Measurements from ENCODE around the gene KIZ.

Gene KIZ

DNA sequence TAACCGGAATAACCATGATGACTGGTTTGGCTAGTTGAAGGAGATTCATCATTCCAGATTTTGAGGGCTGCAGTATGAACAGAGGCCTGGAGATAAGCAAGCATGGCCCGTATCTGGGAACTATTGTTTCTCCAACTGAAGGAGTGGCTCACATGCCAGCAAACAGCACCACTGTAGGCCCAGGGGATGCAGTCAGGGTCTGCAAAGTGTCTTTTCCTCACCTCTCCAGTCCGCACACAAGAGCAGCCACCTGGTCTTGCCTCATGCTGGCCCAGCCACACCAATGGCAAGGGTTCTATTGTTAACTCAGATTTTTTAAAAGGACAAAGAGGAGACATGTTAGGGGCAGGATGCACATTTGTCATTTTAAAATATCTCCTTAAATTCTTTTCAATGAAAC, 55.1 kb downstream of the KIZ start:
- no peak for DNase-seq

DNA sequence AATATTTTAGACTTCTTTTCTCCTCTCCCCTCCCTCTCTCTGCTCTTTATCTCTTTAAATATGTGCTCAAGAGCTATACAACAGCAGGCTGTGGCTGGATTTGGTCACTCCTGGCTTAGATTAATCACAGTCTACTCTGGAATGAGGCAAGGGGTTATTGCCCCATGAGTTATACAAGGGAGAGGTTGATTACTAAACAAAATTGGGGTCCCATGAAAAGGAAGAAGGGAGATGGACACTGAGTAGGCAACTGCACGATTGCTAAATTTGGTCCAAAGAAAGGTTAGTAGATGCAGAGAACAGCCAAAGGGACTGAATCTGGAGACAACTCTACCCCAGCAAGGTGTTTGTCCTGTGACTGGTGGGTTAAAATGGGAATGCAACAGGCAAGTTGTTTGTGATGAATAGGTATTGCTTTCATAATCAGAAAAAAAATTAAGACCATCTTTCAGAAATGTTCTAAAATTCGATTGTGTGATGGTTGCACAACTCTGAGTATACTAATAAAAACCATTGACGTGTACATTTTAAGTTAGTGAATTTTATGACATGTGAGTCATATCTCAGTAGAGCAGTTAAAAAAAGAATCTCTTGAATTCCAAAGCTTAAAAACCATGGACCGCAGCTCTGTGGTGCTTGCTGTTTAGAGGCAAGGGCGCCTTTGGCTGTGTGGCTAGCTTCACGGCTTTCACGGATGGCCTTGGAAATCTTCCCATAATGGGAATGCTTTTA, 57.1 kb downstream of the KIZ start:
- no peak for DNase-seq

- no peak for DNase-seq
Measured at GRCh38 chr20:21183722-21184121, 57.8 kb downstream of the KIZ start.

DNA sequence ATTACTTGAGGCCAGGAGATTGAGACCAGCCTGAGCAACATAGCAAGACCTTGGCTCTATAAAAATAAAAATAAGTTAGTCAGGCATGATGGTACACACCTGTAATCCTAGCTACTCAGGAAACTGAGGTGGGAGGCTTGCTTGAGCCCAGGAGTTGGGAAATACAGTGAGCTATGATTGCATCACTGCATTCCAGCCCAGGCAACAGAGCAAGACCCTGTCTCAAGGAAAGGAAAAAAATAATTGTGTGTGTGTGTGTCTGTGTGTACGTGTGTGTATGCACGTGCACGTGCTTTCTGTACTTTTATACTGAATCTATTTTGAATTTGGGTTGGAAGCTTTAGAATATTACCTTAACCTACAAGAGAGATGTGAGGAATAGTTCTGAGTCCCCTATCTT, 58.9 kb downstream of the KIZ start:
- DNase-seq = no peak

DNA sequence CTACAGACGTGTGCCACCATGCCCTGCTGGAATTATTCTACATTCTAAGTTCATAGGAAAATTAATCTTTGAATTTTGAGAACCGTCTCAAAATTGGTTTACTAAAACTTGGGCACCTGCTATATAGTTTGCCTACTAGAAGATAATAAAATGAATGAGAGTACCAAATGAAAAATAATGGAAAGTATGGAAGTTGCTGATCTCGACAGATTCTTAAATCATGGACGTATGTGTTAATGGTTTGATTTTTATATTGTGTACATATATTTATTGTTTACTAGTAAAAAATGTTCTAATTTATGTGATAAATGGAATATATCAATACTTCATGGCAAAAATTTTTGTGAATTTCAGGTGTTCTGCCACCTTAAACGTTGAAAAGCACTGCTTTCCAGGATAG, 60.0 kb downstream of the KIZ start:
- no peak for DNase-seq

DNA sequence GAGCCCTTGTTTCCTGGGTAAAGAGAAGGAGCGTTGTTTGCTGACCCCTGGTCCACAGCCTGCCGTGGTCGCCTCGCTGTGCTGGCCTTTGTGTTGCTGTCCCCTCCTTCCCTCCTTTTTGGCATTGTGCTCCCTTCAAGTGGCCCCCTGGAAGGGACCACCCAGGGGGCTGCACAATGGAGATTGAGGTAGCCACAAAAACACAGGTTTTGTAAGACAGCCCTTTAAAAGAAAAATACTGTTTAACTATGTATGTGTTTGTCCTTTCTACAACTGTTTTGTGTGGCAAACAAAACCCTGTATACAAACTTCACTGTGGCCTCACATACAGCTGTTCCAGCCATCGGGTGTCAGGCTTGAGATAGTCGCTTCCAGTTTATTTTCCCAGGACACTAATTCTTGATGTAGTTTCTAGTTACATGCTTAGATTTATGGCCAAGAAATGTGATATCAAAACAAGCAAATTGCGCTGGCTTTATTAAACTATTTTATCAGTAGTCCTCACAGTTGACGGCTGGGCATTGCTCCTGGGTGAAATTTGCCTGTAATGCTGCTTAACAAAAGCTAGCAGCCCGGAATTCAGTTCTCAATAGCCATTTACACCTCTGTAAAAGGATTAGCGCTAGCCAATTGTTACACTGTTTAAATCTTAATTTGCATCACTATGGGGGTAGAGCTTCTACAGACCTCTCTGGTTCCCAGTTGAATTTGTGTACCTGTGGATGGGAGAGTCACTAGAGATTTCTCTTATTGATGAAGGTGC, 64.1 kb downstream of the KIZ start:
- DNase-seq = no peak

DNA sequence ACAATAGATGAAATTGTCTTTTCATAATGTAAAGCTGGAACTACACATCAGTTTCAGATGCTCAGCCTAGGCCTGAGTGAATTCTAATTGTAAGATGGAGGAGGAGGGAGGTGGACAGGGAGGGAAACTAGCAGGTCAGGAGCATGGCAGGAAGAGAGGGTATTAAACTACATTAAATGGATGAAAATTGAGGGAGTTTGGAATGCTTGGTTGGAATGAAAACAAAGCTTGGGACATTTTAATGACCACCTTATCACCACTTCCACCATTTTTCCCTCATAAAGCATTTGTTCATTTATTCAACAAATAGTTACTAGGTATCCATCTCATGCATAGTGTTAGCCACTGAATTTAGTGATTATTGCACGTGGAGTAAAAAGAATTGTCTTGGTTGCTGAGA, 65.0 kb downstream of the KIZ start:
- DNase-seq = no peak

DNA sequence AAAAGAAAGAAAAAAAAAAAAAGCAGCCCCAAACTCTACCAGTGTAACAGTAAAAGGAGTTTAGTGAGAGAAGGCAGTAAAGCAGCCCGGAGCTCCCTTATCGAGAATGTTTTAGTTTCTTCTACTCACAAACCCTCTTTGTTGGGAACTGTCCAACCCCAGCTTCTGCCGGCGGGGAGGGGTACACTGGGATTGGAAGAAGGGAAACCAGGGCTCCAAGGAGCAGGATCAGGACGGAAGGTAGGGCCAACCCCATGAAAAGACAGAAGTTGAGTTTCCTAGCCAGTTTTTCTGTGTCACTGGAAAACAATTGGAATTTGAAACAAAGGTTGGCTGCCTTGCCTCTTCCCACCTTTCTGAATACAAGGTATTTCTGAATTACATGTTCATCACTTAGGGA, 66.0 kb downstream of the KIZ start:
- no peak for DNase-seq

GRCh38 chr20:21202259-21202658, 76.4 kb downstream of the KIZ start:
- no peak for DNase-seq

GRCh38 chr20:21203088-21203656, 77.3 kb downstream of the KIZ start:
- DNase-seq = no peak

- DNase-seq = no peak
Measured at GRCh38 chr20:21206584-21206983, 80.7 kb downstream of the KIZ start.

DNA sequence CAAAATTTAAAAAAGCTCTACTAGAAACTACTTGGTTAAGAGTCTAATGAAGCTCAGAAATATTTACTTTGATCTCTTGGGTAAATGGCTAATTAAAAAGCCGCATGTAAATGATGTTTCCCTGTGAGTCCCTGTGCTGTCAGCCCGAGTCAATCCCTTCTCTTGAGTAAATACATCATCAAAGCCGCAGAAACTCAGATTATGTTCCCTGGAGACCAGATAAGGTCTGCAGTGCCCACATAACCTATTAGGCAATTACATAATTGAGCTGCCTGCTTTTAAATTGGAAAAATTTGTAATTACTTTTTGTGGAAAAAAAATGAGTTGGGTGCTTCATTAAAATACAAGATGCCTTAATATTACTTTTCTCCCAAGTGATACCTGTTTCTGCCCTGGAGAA, 83.1 kb downstream of the KIZ start:
- DNase-seq = no peak

DNA sequence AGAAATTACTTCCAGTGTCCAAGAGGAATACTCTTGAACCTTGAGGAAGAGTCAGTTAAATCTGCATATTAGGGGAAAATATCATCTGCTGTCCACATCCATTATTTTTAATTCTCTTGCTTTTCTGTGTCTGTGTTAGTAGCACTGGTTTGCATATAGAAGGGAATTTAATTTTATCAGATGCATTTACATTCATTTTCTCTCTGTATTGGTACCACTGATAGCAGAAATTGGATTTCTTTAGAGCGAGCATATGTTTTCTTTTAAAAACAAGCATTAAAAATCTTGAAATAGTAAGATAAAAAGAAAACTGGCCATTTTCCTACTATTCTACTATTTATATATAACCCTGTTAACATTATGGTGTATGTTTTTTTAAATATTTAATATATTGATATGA, 83.8 kb downstream of the KIZ start:
- DNase-seq = no peak

- no peak for DNase-seq
Measured at GRCh38 chr20:21213691-21214090, 87.8 kb downstream of the KIZ start.

- no peak for DNase-seq
Measured at GRCh38 chr20:21214431-21214830, 88.5 kb downstream of the KIZ start.

DNA sequence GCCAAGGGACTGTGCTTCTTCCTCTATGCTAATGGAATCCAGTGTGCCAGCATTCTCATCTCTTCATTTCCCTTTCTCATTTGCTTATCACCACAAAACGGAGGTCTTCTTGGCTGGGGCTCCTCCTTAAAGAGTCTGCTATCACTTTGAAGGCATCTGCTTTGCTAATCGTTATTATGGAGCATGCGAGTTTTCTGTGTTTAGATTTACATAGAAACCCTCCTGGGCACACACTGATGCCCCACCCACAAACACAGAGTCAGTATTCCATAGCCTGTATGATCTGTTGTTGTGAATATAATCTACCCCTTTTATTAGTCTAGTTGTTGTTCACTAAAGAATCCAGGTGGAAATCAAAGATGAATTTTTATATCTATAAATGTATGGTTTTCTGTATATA, 93.8 kb downstream of the KIZ start:
- DNase-seq = no peak

GRCh38 chr20:21224217-21224616, 98.3 kb downstream of the KIZ start:
- DNase-seq = no peak

- no peak for DNase-seq
Measured at GRCh38 chr20:21225215-21225947, 99.5 kb downstream of the KIZ start.

GRCh38 chr20:21228511-21228910, 102.6 kb downstream of the KIZ start:
- no peak for DNase-seq

GRCh38 chr20:21229163-21229562, 103.3 kb downstream of the KIZ start:
- DNase-seq = no peak

DNA sequence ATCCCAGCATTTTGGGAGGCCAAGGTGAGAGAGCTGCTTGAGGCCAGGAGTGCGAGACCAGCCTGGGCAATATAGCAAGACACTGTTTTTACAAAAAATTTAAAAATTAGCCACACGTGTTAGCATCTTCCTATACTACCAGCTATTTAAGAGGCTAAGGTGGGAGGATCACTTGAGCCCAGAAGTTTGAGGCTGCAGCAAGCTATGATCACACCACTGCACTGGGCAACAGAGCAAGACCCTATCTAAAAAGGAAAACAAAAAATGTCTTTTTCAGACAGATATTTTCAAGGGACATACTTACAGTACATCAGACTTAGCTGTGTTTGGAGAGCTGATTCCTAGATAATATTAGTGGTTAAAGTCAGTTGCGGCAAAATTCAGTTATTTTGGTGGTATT, 104.3 kb downstream of the KIZ start:
- DNase-seq = no peak

- DNase-seq = no peak
Measured at GRCh38 chr20:21230686-21231085, 104.8 kb downstream of the KIZ start.

GRCh38 chr20:21232546-21233280, 106.8 kb downstream of the KIZ start:
- no peak for DNase-seq
